H7 (cell line): Measurements from ENCODE around the gene SYMPK. TPM values are rescaled to one million over a fixed set of nuclear protein-coding genes. Genes with fewer than 3 reads are reported as not detected.
"Not testable (repeated sequence)": the region's sequence is repeated elsewhere in the genome, so short reads cannot be mapped to it uniquely, and the experiment has no call there.

Source experiments
- DNase-seq: peaks from one replicate; pipeline ENCODE4 v3.0.0; 2012
- H3K27me3 ChIP-seq: 2 replicates; pipeline ENCODE4 v1.6.0; 2011; ENCODE audit warnings: mild to moderate bottlenecking, low read length; ENCODE audit not compliant: control insufficient read depth, insufficient read depth
- H3K36me3 ChIP-seq: replicated peaks from 2 replicates; pipeline ENCODE4 v1.5.1; 2011; ENCODE audit warnings: low read length; ENCODE audit not compliant: control insufficient read depth, insufficient read depth
- H3K4me3 ChIP-seq: 2 replicates; pipeline ENCODE4 v1.5.1; 2011; ENCODE audit warnings: low read depth, mild to moderate bottlenecking, control low read depth, low read length, moderate library complexity; ENCODE audit not compliant: insufficient read depth
- total RNA-seq: library from RNA; depleted of rRNA; stranded (reverse); fragments of >200 nt; shearing (Covaris generic); gene quantifications from 2 replicates; pipeline ENCODE4 v1.2.3, GENCODE V29; 2014

The SYMPK gene
- total RNA-seq, 1 experiment from 2014 or later = 70.3 TPM

DNA sequence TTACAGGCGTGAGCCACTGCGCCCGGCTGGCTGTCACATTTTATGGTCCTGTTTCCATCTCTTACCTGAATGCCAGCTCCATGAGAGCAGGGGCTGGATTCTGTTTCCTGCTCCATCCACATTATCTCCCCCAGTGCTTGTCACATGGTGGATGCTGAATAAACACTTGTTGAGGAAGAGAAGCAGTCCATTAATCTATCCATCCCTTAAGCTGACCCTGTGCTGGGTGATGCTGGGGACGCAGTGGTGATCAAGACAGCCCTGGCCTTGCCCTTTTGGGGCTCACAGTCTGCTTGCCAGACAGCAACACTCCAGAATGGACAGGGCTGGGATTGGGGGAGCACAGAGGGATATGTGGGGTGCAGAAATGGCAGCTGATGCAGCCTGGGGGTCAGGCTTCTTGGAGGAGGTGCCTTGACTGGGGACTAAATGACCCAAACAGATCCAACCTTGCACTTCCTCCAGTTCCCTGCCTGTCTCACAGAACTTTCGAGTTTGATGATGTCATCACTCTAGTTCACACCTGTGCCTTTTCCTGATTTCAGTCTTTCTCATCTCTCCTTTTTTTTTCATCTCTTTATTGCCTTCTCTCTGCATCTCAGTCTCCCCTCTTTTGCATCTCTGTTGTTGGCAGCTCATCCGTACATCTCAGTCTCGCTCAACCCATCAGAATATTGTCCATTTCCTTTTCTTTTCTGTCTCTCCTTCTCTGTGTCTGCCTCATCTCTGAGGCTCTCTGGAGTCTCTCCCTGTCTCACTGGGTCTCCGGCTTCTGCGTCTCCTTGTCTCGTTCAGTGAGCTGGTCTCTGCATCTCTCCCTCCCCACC lies 18.3 kb upstream of the SYMPK start:
- H3K27me3 ChIP-seq = no peaks in the 10 kb centered on the region
- no peak overlapping the region for H3K4me3 ChIP-seq
- peak; percentile 28 for DNase-seq
- no peaks in the 10 kb centered on the region for H3K36me3 ChIP-seq

DNA sequence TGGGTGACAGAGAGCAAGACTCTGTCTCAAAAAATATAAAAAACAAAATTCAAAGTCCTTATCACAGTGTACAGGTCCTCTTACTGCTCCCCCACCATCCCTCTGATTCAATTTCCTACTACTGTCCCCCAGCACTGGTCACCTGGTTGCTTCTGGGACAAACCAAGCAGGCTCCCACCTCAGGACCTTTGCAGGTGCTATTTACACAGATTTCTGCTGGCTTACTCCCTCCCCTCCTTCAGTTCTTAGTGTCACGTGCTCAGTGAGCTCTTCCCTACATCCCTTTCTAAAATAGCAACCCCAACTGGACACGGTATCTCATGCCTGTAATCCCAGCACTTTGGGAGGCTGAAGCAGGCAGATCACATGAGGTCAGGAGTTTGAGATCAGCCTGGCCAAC lies 17.0 kb upstream of the SYMPK start:
- no peaks in the 10 kb centered on the region for H3K36me3 ChIP-seq
- no peaks in the 10 kb centered on the region for H3K27me3 ChIP-seq
- peak; percentile 7 for DNase-seq
- no peak overlapping the region for H3K4me3 ChIP-seq

DNA sequence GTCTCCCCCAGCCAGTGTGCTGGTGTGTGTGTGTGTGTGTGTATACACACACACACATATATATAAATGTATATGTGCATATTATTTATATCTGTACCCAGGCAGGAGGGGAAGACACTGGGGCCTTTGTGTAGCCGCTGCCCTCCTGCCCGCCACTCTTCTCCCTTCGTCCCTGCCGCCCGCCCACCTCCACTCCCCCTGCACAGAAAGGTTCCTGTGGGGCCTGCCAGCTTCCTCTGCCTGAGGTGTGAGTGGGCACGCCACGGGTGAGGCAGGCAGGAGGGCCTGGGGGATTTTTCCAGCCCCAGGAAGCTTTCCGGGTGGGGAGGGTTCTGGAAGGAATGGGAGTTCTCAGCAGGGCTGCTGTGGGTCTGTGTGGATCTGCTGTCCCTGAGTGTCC lies 16.1 kb upstream of the SYMPK start:
- peak; percentile 33 for DNase-seq
- Histone ChIP-seq H3K36me3 (no peaks in the 10 kb centered on the region), H3K27me3 (no peaks in the 10 kb centered on the region)

DNA sequence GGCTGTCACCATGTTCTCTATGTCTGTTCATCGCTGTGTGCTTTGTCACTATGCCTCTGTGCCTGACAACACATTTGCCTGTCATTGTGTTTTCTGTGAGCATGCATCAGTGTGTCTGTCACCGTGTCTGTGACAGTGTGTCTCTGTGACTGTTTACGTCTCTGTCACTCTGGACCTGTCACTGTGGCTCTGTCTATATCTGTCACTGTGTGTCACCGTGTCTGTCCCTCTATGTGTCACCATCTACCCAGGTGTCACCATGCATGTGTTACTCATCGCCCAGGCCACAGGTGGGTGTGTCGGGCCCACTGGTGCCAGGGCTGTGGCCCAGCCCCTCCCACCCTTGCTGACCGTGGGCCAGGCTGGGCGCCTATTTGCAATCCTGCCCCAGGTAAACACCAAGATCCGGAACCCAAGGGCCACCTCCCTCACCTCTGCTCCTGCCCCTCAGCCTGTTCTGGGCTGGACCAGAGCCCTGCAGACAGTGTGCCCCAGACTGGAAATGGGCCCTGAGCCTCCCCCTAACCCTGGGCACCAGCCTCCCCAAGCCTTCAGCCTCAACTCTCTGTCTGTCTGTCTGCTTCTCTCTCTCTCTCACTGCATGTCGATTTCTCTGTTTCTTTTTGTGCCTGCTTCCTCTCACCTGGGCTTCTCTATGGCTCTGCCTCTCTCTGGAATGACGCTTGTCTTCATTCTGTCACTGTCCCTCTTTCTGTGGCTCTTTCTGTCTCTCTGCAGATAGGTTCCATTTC lies 15.3 kb upstream of the SYMPK start:
- DNase-seq = peak; percentile 45
- Histone ChIP-seq H3K4me3 (no peak overlapping the region), H3K36me3 (no peaks in the 10 kb centered on the region), H3K27me3 (no peaks in the 10 kb centered on the region)

More for the DNA sequence above, 16.1 kb upstream of the SYMPK start:
- H3K4me3 ChIP-seq = no peak overlapping the region

DNA sequence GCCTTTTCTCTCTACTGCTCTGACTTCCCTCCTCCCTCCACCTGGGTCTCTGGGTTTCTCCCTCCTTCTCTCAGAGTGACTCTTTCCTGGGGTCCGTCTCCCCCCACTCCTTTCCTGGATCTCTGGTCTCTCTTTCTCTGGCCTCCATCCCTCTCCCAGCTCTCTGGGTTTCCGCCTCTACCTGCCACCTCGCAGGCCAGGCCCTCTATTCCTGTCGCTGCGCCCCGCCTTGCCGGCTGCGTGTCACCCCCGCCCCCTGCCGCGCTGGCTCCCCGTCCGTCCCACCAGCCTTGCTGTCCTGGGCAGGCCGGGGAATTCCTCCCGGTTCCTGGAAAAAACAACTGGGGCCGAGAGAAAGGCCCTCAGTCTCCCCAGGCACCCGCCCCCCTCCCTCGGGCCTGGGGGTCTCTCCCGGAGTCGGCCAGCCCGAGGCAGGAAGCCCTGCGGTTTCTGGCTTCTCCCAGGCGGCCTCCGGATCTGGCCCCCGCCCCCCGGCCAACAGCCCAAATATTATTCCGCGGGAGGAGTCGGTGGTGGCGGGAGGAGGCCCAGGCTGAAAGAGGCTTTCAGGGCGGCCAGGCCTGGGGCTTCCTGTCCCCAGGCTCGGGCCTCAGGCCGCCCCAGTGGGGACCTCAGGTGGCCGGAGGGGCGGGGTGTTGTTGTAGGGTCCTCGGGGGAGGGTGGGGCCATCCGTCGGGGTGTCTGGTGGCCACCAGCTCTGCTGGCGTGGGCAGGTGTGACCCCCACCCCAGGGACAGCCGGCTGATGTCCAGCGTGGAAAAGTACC lies 13.7 kb upstream of the SYMPK start:
- H3K36me3 ChIP-seq = peaks cover 2% of the 10 kb centered on the region
- peak overlapping the region; percentile 32 for H3K4me3 ChIP-seq
- no peaks in the 10 kb centered on the region for H3K27me3 ChIP-seq
- DNase-seq = peak; percentile 87

DNA sequence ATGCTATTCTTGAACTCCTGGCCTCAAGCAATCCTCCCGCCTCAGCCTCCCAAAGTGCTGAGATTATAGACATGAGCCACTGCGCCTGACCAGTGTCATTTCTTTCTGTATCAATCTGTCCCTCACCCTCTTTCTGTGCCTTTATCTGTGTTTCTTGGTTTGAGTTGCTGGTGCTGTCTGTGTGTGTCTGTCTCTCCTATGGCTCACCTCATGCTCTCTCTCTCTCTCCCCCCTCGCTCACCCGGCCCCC lies 13.1 kb upstream of the SYMPK start:
- DNase-seq = no peak
- peaks cover 2% of the 10 kb centered on the region for H3K36me3 ChIP-seq
- H3K4me3 ChIP-seq = peak overlapping the region; percentile 32; the same call in 1 of the 2 replicates
- no peaks in the 10 kb centered on the region for H3K27me3 ChIP-seq

DNA sequence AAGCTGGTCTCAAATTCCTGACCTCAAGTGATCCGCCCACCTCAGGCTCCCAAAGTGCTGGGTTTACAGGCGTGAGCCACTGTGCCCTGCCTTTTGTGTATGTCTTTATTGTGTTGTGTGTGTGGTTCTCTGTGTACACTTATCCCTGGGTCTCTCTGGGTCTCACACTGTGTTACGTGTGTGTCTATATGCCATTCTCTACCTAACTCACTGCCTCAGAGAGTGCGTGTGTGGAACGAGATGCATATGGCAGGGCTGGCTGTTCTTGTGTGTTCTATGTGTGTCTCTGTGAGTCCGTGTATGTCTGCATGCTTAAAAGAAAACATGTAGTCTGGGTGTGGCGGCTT lies 11.6 kb upstream of the SYMPK start:
- Histone ChIP-seq H3K36me3 (peaks cover 2% of the 10 kb centered on the region), H3K27me3 (no peaks in the 10 kb centered on the region), H3K4me3 (no peak overlapping the region)
- peak; percentile 22 for DNase-seq

DNA sequence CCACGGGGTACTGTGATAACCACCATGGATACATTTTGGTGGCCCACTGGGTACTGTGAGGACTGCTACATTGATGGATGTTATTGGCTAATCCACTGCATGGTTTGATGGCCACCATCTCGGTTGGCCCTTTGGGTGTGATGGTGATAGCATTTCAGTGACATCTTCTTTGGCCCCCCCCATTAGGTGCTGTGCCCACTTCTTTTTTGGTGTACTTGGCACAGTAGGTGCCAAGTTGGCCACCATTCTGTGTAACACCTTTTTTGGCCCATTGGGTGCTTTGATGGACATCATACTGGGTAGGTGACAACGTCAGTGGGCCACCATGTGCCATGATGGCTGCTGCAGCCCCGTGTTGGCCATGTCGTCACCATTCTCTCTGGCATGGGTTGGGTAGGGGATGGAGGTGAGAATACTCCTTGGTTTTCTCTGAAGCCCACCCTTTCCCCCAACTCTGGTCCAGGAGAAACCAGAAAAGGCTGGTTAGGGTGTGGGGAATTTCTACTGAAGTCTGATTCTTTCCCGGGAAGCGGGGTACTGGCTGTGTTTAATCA lies 10.3 kb upstream of the SYMPK start:
- DNase-seq = no peak
- Histone ChIP-seq H3K27me3 (no peaks in the 10 kb centered on the region), H3K4me3 (no peak overlapping the region), H3K36me3 (peaks cover 2% of the 10 kb centered on the region)

DNA sequence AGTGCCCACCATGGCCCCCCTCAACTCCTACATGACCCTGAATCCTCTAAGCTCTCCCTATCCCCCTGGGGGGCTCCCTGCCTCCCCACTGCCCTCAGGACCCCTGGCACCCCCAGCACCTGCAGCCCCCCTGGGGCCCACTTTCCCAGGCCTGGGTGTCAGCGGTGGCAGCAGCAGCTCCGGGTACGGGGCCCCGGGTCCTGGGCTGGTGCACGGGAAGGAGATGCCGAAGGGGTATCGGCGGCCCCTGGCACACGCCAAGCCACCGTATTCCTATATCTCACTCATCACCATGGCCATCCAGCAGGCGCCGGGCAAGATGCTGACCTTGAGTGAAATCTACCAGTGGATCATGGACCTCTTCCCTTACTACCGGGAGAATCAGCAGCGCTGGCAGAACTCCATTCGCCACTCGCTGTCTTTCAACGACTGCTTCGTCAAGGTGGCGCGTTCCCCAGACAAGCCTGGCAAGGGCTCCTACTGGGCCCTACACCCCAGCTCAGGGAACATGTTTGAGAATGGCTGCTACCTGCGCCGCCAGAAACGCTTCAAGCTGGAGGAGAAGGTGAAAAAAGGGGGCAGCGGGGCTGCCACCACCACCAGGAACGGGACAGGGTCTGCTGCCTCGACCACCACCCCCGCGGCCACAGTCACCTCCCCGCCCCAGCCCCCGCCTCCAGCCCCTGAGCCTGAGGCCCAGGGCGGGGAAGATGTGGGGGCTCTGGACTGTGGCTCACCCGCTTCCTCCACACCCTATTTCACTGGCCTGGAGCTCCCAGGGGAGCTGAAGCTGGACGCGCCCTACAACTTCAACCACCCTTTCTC lies 9.4 kb upstream of the SYMPK start:
- Histone ChIP-seq H3K4me3 (no peak overlapping the region), H3K27me3 (no peaks in the 10 kb centered on the region), H3K36me3 (peaks cover 2% of the 10 kb centered on the region)
- peak; percentile 39 for DNase-seq

DNA sequence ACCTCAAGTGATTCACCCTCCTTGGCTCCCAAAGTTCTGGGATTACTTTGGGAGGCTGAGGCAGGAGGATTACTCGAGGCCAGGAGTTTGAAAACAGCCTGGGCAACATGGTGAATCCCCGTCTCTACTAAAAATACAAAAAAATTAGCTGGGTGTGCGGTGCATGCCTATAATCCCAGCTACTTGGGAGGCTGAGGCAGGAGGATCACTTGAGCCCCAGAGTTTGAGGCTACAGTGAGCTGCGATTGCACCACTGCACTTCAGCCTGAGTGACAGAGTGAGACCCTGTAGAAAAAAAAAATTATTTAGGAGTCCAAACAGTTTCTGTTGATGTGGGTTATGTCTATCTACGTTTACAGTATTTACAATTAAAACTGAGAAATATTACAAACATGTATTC lies 7.9 kb upstream of the SYMPK start:
- Histone ChIP-seq H3K27me3 (no peaks in the 10 kb centered on the region), H3K4me3 (no peak overlapping the region), H3K36me3 (peaks cover 2% of the 10 kb centered on the region)
- no peak for DNase-seq

DNA sequence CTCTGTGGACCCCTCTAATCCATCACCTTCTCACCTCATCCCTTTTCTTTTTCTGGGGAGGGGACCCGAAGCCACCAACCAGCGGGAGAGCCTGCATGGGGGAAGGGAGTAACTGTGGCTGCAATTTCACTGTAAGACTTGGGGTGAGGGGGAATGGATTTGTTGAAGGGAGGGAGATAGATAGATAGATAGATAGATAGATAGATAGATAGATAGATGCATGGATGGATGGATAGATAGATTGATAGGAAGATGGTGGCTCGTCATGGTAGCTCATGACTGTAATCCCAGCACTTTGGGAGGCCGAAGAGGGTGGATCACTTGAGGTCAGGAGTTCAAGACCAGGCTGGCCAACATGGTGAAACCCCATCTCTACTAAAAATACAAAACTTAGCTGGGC lies 4.3 kb upstream of the SYMPK start:
- not testable (repeated sequence) for H3K4me3 ChIP-seq, H3K27me3 ChIP-seq, H3K36me3 ChIP-seq, DNase-seq

DNA sequence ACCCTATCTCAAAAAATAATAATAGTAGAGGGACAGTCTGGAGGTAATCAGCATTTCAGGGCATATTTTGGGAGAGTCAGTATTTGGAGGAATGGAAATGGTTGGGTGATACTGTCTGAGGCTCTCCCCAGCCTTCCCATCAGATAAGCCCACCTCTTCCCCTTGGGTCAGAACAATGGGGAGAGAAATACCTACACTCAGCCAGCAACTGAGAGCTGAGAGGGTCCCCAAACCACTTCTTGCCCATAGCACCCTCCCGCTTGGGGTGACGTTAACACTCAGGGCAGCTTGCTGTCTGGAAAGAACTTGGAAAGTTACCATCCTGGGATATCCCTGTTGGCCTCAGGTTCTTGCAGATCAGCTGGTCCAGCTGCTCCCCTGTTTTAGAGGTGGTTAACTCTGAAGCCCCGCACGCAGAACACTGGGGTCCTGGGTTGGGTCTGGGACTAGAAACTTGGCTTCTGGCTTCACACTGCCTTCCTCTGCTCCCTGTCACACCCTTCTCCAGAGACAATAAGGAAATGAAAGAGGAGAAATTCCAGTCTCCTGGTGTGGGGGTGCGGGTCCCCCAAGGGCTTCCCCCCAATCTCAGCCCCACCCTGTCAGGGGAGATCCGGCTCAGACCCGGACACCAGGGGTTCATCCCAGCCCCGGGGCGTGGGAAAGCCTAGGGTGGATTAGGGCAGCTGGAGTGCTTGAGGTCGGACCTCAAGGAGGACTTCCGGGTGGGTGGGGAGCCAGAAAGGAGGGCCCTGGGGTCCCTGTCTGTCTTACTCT lies 3.6 kb upstream of the SYMPK start:
- Histone ChIP-seq H3K27me3 (no peaks in the 10 kb centered on the region; the same call in 1 of the 2 replicates), H3K36me3 (no peaks in the 10 kb centered on the region; the same call in 1 of the 2 replicates), H3K4me3 (no peak overlapping the region)
- peak; percentile 43 for DNase-seq

DNA sequence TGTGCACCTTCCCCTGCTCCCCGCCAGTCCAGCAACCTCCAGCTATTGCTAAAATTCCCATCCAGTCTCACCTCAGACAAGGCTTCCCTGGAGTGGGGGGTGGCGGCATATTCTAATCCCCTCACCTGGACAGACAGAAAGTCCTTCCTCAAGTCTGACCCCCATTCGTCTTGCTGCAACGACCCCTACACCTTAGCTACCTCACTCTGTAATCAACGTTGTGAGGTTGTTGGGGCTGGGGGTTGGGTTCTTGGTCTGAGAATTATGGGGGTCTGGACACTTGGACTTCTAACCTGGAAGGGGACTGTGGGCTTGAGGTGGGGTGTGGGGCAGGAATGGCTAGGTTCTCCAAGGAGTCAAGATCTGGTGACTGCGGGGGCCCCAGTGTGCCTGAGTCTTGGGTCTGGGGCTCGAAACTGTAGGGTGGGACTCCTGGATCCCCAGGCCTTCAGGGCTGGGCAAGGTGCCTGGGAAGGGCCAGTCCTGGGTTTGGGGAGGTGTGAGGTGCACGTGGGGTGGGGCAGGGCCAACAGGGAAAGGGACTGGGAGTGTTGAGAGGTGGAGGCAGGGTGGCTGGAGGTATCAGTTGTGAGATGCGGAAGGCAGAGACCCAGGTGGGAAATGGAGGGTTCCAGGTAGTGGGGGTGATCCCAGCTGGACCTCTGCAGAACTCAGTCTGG lies 2.5 kb upstream of the SYMPK start:
- DNase-seq = peak; percentile 46
- Histone ChIP-seq H3K4me3 (peak overlapping the region; percentile 78), H3K27me3 (no peaks in the 10 kb centered on the region; the same call in 1 of the 2 replicates), H3K36me3 (no peaks in the 10 kb centered on the region; the same call in 1 of the 2 replicates)
